ENCODE results near the gene ACTN4.

Gene ACTN4

GRCh38 chr19:38676878-38677646 lies 29.6 kb downstream of the ACTN4 start:
- in situ Hi-C loops (cut with HindIII; ENCODE audit: low sequenced_read_pairs), result no loop called here

- in situ Hi-C loops (cut with HindIII; ENCODE audit: low sequenced_read_pairs), result no loop called here
Measured at GRCh38 chr19:38678217-38678890, 30.9 kb downstream of the ACTN4 start.

- in situ Hi-C loops (cut with HindIII; ENCODE audit: low sequenced_read_pairs), result no loop called here
Measured at GRCh38 chr19:38678891-38679494, 31.5 kb downstream of the ACTN4 start.

DNA sequence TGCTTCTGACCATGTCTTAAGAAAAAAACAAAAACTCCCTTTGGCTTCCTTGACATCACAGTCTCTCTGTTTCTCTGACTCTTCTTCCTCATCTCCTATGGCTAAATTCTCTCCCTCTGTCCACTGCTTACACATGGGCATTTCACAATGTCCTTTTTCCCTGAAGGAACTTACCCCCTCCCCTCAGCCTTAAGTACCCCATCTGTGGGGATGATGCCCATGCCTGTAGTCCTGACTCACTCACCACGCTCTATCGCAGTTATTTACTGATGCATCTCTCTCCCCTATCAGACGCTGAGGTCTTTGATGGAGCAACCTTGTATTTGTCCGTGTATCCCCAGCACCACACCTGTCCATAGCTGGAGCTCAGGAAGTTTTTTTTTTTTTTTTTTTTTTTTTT lies 32.4 kb downstream of the ACTN4 start:
- in situ Hi-C loops (cut with HindIII; ENCODE audit: low sequenced_read_pairs), result no loop called here

- in situ Hi-C loops (cut with HindIII; ENCODE audit: low sequenced_read_pairs), result no loop called here
Measured at GRCh38 chr19:38682195-38682867, 34.9 kb downstream of the ACTN4 start.

- in situ Hi-C loops (cut with HindIII; ENCODE audit: low sequenced_read_pairs), result no loop called here
Measured at GRCh38 chr19:38682872-38683392, 35.5 kb downstream of the ACTN4 start.

GRCh38 chr19:38683393-38684077 lies 36.1 kb downstream of the ACTN4 start:
- in situ Hi-C loops (cut with HindIII; ENCODE audit: low sequenced_read_pairs), result no loop called here

GRCh38 chr19:38684078-38684861 lies 36.8 kb downstream of the ACTN4 start:
- in situ Hi-C loops (cut with HindIII; ENCODE audit: low sequenced_read_pairs), result no loop called here

GRCh38 chr19:38684862-38685665 lies 37.6 kb downstream of the ACTN4 start:
- in situ Hi-C loops (cut with HindIII; ENCODE audit: low sequenced_read_pairs), result no loop called here

DNA sequence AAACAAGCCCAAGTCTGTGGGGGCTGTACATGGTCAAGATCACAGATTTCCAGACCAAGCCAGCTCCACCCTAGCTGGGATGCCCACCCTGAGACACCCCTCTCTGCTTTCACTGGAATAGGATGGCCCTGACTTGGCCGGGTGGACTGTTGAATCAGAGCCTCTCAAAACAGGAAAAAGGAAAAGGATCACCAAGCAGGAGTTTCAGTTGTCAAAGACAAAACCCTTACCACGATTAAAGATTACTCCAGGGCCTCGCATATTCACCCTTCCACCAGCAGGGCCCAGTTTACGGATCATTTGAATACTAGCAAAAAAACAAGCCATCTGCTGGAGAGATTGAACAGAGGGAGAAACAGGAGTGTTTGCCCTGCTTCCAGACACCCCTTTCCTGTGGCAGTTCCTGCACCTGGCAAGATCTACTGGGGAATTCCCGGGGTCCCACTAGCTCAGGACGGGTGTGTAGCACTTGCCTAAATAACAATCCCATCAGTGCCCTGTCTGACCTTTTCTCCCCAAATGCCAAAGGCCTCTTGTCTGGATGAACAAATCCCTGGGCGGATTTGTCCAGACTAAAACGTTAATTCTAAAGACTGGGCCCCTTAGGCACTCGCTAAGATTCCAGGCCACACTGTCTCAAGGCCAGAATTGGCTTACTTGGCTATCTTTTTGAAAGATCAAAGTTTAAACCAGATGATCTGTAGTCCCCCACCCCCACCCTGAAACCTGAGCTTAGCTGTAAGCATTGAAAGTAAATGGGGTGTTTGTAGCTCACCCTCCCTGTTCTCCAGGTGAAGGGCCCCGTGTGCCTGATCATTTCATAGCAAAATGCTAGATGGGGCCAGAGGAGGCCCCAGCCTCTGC lies 38.4 kb downstream of the ACTN4 start:
- in situ Hi-C loops (cut with HindIII; ENCODE audit: low sequenced_read_pairs), result no loop called here

DNA sequence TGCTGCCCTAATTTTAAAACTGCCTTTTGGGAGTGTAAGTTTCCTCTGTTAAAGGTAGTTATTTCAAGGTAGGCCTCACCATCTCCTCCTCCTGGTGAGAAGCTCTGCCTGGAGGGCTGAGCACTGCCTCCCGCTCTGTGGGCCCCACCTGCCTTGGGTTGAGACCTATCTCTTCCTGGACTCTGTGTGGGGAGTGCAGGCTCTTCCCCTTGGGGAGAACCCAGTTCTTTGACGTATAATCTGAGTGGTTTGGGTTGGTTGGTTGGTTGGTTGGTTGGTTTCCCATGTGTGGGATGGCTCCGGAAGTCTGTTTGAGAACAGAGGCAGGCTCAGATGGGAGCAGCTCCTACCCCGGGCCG lies 39.1 kb downstream of the ACTN4 start:
- in situ Hi-C loops (cut with HindIII; ENCODE audit: low sequenced_read_pairs), result no loop called here

GRCh38 chr19:38687837-38688378 lies 40.5 kb downstream of the ACTN4 start:
- in situ Hi-C loops (cut with HindIII; ENCODE audit: low sequenced_read_pairs), result no loop called here

- in situ Hi-C loops (cut with HindIII; ENCODE audit: low sequenced_read_pairs), result no loop called here
Measured at GRCh38 chr19:38690146-38690545, 42.7 kb downstream of the ACTN4 start.

DNA sequence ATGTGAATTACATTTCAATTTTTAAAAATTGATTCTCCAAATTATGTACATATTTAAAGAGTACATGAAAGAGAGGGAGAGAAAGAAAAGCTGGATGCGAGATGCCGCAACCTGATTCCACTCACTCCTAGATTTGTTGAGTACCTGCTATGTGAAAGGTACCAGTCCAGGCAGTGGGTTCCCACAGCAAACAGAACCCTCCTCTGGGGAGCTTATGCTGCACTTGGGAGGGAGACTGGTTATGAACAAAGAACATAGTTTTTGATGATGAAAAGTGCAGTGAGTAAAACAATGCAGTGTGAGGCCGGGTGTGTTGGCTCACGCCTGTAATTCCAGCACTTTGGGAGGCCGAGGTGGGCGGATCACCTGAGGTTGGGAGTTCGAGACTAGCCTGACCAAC lies 43.4 kb downstream of the ACTN4 start:
- in situ Hi-C loops (cut with HindIII; ENCODE audit: low sequenced_read_pairs), result no loop called here

- in situ Hi-C loops (cut with HindIII; ENCODE audit: low sequenced_read_pairs), result no loop called here
Measured at GRCh38 chr19:38691938-38692457, 44.5 kb downstream of the ACTN4 start.

- in situ Hi-C loops (cut with HindIII; ENCODE audit: low sequenced_read_pairs), result no loop called here
Measured at GRCh38 chr19:38692458-38693379, 45.3 kb downstream of the ACTN4 start.

Data from DLD1 (cell line).